GM21360 (cell line): ENCODE data around the gene PIK3C2B.

Experiments used
- ATAC-seq: cut with Tn5 transposase; IDR thresholded peaks from one replicate; pipeline ENCODE4 v1.9.1; 2021; ENCODE audit warnings: mild to moderate bottlenecking, moderate library complexity; ENCODE audit not compliant: unreplicated experiment

The PIK3C2B gene

GRCh38 chr1:204446413-204447111 lies 48.0 kb downstream of the PIK3C2B start:
- ATAC-seq = no peak

GRCh38 chr1:204445860-204446412 lies 48.7 kb downstream of the PIK3C2B start:
- ATAC-seq = no peak
